Left renal cortex interstitium (tissue), 4 donors: ENCODE measurements around the gene CYP2W1. TPM values are rescaled to one million over a fixed set of nuclear protein-coding genes. Genes with fewer than 3 reads are reported as not detected.
A peak's percentile ranks its signal among the peaks of the same experiment; 100 is the strongest.
"Not testable (repeated sequence)": the region's sequence is repeated elsewhere in the genome, so short reads cannot be mapped to it uniquely, and the experiment has no call there.

ENCODE experiments used
- DNase-seq, 4 donors: peaks; one replicate each; pipeline ENCODE4 v3.0.0-alpha.2; 2013; ENCODE audit warnings: low read depth in 4 of 4, low spot score in 2 of 4, missing footprints in 1 of 4
- polyA plus RNA-seq, 4 donors: library from polyadenylated mRNA; unstranded; fragments of 120-200 nt; gene quantifications; one replicate each; pipeline ENCODE4 v1.2.1, GENCODE V29; 2013; ENCODE audit not compliant: insufficient read length in 4 of 4

Gene CYP2W1, protein sequence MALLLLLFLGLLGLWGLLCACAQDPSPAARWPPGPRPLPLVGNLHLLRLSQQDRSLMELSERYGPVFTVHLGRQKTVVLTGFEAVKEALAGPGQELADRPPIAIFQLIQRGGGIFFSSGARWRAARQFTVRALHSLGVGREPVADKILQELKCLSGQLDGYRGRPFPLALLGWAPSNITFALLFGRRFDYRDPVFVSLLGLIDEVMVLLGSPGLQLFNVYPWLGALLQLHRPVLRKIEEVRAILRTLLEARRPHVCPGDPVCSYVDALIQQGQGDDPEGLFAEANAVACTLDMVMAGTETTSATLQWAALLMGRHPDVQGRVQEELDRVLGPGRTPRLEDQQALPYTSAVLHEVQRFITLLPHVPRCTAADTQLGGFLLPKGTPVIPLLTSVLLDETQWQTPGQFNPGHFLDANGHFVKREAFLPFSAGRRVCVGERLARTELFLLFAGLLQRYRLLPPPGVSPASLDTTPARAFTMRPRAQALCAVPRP
- 1 to 10 TPM; 1.9 to 6.1 (median 2.9) TPM for polyA plus RNA-seq

- no peak for DNase-seq
Measured at GRCh38 chr7:983004-983615, at the start of gene CYP2W1. Gene CYP2W1, plus strand, starts transcription at chr7:983181. Its CDS starts 31 bp downstream, at chr7:983212.

GRCh38 chr7:934469-935163 lies 48.4 kb upstream of the CYP2W1 start:
- DNase-seq: no peak

- no peak for DNase-seq
Measured at GRCh38 chr7:935164-935873, 47.7 kb upstream of the CYP2W1 start.

GRCh38 chr7:935874-936385 lies 47.1 kb upstream of the CYP2W1 start:
- no peak for DNase-seq

DNA sequence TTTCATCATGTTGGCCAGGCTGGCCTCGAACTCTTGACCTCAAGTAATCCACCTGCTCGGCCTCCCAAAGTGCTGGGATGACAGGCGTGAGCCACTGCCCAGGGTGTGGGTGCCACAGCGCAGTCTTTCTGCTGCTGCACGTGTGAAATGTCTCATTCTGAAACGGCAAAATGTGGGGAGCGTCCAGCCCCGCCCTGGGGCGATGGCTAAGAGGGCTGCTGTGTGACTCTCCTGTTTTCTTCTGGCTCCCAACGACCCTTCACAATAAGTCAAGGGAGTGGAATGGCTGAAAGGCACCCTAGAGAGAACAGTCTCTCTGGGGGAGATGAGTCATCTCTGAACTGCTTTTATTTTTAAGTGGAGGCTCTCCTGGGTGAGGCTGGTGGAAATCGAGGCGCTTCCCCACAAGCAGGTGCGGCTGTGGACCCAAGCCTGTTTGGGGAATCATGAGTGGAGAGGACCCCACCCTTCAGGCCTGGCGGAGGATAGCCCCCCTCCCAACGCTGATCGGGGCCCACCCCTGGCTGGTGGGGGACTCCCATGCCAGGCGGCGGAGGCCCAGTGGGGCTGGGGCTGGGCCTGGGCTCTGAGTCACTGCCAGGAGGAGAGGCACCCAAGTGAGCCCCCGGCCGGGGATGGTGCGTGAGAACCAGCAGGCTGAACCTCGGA lies 46.5 kb upstream of the CYP2W1 start:
- no peak for DNase-seq

GRCh38 chr7:937856-938484 lies 45.0 kb upstream of the CYP2W1 start:
- DNase-seq: no peak

DNA sequence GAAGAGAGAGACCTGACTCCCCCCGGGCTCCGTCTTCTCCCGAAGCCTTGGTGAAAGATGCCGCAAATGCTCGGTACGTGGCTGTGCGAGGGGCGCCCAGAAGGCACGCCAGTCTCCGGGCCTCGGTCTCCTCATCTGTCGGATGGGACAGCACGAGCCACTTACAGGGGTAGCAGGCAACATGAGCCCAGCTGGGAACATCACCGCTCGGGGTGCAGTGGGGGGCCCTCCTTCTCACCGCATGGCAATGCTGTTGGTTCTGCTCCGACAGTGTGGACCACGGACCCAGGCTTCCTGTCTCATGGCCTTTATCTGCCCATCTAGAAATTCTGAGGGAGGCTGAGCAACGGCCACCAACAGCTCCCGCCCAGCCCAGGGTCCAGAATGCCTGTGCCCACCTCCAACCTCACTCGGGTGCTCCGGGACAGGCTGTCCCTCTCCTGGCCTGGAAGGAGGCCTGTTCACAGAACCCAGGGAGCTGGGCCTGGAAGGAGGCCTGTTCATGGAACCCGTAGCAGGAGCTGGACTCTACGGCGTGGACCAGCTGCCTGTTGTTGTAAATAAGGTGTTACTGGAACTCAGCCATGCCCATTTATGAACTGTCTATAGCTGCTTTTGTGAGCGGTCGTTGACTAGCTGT lies 44.3 kb upstream of the CYP2W1 start:
- DNase-seq: no peak

GRCh38 chr7:939843-940242 lies 43.1 kb upstream of the CYP2W1 start:
- no peak for DNase-seq

DNA sequence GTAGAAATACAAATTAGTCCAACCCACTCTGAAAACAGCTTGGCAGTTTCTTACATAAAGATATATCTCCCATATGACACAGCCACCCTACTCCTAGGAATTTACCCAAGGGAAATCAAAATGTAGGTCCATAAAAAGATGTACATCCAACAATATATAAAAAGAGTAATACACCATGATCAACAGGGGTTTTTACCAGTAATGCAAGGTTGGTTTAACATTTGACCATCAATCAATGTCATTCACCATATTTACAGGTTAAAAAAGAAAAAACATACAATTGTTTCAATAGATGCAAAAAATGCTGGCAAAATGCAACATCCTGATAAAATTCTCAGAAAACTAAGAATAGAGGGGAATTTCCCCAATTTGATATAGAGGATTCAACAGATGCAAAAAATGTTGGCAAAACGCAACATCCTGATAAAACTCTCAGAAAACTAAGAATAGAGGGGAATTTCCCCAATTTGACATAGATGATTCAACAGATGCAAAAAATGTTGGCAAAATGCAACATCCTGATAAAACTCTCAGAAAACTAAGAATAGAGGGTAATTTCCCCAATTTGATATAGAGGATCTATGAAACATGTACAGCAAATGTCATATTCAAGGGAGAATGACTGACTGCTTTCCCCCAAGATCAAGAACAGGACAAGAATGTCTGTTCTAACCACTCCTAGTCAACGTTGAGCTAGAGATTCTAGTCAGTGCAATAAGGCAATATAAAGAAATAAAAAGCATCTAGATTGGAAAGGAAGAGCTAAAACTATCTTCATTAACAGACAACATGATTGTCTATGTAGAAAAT lies 42.2 kb upstream of the CYP2W1 start:
- no peak for DNase-seq

DNA sequence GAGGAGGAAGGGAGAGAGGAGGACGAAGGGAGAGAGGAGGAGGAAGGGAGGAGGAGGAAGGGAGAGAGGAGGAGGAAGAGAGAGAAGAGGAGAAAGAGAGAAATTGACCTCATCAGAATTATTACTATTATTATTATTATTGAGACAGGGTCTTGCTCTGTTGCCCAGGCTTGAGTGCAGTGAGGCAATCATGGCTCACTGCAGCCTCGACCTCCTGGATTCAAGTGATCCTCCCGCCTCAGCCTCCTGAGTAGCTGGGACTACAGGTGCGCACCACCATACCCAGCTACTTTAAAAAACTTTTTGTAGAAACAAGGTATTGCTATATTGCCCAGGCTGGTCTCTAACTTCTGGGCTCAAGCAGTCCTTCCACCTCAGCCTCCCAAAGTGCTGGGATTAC lies 39.2 kb upstream of the CYP2W1 start:
- DNase-seq: not testable (repeated sequence)

DNA sequence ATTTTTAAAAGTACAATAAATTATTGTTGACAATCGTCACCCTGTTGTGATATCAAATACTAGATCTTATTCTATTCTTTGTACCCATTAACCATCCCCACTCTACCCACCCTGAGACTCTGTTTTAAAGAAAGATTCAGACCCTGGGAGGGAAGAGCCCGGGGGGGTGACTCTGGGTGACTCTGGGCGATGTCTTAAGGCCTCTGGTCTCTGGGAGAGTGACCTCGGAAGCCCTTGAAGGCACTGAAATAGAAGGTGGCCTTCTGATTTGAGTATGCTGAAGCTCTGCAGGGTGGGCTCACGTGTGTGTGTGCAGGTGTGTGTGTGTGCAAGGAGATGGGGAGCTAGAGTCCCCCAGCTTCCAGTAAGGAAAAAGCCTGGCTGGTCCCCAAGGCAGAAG lies 38.2 kb upstream of the CYP2W1 start:
- no peak for DNase-seq

DNA sequence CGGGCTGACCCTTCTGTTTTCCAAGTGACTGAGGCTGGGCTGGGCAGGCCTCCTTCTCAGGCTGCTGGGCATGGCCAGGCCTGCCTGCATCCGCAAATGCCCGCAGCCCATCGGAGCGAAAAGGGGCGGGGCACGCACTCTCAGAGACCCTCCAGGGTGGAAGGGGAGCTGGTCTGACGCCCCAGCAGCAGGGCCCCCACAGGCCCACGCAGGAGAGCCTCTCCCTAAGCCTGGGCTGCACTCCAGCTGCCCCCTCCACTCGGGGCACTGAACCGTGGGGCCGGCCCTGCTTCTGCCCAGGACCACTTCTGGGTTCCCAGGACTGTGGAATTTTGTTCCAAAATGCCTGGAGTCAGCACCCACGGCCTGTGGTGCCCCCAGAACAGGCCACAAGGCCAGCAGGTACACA lies 37.8 kb upstream of the CYP2W1 start:
- no peak for DNase-seq

DNA sequence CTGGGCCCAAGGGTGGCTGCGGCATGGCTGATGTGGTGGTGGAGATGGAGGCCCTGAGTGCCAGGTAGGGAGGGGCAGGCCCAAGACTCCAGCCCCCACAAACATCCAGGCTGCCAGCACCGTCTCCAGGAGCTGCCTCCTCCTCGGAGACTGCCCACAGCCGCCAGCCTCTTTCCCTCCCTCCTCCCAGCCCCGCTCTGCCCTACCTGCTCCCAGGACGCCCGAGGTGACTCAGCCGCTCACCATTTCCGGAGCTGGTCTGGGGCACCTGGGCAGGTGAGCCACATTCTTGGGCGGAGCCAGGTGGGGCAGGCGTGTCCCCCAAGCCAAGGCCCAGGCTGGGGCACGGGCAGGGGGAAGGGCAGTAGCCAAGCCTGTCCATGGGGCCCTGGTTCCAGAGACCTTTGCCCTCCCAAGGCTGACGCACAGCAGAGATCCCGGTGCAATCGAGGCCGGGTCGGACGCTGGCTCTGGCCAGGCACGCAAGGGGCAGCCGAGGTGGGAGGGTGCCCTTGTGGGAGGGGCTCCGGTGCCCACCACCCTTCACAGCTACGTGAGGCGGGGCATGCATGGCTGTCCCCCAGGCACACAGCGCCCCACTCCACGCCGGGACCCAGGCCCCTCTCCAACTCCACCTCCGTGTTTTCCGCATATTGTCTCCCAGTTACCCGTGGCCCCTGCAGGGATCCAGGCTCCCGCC lies 37.3 kb upstream of the CYP2W1 start:
- peak in 2 of 4 donors; percentile 47 to 49 for DNase-seq

DNA sequence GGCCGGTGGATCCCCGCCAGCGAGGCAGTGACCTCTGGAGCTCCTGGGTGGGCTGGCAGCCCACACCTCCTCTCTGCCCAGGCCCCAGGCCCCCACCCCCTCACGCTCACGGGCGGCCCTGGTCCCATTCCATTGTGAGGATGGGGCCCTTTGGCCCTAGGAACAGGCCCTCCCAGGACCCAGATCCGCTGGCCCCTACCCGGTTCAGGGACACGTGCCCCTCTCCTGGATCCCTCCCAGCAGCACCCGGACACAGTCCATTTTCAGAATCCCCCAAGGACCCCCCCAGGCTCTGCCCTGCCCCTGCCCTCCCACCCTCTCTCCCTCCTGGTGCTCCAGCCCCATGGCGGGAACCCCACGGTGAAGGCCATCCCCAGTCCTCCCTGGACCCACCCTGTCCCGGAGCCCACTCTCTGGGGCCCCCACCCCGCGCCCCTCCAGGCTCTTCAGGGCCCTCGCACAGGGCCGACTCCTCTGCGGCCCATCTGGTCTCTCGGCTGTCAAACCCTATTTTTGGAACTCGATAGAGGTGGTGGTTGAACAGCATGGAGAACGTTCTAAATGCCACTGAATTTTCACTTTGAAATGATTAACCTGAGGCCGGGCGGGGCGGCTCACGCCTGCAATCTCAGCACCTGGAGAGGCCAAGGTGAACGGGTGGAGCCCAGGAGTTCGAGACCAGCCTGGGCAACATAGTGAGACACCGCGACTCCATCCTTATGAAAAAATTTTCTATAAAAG lies 36.6 kb upstream of the CYP2W1 start:
- no peak for DNase-seq

- DNase-seq: no peak
Measured at GRCh38 chr7:947391-948210, 35.4 kb upstream of the CYP2W1 start.
